Measurements from ENCODE around the gene GATA6. TPM values are rescaled to one million over a fixed set of nuclear protein-coding genes. Genes with fewer than 3 reads are reported as not detected.

Gene GATA6
- total and polyA plus RNA-seq, 7 experiments from 2014 or later: 0.19 to 0.44 TPM; not detected in 5

DNA sequence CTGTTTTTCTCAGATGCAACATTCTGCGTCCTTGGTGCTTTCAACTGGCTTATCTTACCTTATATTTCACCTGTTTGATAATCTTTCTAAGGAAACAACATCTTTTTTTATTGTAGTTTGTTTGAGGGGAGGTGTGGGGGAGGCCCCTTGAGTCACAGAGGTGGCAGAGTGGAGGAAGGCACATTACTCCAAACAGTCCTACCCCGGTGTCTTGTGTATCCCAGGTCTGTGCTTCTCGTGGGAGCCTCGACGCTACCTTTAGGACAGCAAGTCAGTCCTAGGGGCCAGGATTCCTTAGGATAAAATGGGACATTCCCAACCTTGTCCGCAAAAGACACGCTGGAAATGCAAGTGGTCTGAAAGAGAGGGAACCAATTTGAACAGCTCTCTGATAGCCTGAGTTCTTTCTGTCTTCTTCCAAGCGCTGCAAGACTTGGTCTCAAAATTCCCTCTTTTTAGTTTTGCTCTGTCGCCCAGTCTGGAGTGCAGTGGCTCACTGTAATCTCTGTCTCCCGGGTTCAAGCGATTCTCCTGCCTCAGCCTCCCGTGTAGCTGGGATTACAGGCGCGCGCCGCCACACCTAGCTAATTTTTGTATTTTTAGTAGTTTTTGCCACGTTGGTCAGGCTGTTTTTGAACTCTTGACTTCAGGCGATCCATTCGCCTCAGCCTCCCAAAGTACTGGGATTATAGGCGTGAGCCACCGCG, 4.0 kb downstream of the GATA6 start:
- peaks cover 0 to 10% (median 0%) of the 10 kb centered on the region in 11 donors for H3K9me3 Mint-ChIP-seq
- intact Hi-C loops (cut with micrococcal nuclease): no loop called here
- H3K4me3 ChIP-seq (ENCODE audit: low read length): no peak overlapping the region
- no peak for ATAC-seq
- CTCF ChIA-PET: no interaction called here
- no peak overlapping the region for H3K27ac ChIP-seq (ENCODE audit: low read depth, low read length)
- POLR2A ChIA-PET: no interaction called here
- peaks cover 4 to 9% of the 10 kb centered on the region in 2 donors for H3K27me3 ChIP-seq (ENCODE audit: control insufficient read depth in 2 of 2, insufficient read depth in 2 of 2, low read length in 2 of 2)
- peaks cover 53 to 76% (median 64%) of the 10 kb centered on the region in 5 donors for H3K27me3 Mint-ChIP-seq
- peaks cover 0 to 5% of the 10 kb centered on the region in 2 donors for H3K4me1 ChIP-seq (ENCODE audit: control insufficient read depth in 2 of 2, insufficient read depth in 2 of 2, low read length in 2 of 2)
- DNase-seq: no peak
- no peaks in the 10 kb centered on the region for H3K36me3 ChIP-seq (ENCODE audit: control insufficient read depth in 2 of 3, insufficient read depth in 3 of 3, low read length in 3 of 3)
- no peaks in the 10 kb centered on the region for H3K9me3 ChIP-seq (ENCODE audit: control insufficient read depth in 2 of 3, low read length in 3 of 3)
- H3K4me3 Mint-ChIP-seq: peak overlapping the region in 2 of 10 donors; percentile 39 to 51
- H3K4me1 Mint-ChIP-seq: peaks cover 0 to 19% (median 11%) of the 10 kb centered on the region in 7 donors
- H3K27ac Mint-ChIP-seq: peak overlapping the region in 1 of 9 donors; percentile 62
- peaks cover 0 to 2% (median 0%) of the 10 kb centered on the region in 5 donors for H3K36me3 Mint-ChIP-seq

DNA sequence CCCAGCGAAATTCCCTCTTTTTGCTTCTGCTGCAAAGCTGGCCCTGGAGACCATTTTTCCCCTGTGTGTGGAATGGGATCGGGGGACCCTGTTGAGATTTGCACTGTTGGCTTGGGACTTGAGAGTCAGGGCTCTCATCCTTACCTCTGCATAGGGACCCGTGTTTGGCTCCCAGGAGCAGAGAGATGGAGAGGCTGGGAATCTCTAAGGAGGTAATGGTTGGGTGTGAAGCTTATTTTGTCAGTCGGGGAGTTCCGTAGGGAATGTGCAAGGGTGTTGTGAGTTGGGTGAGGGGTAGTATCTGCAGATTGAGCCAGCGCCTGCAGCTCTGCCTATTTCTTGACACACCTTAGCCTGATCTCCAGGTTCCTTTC, 4.5 kb downstream of the GATA6 start:
- ChIA-PET POLR2A (no interaction called here), CTCF (no interaction called here)
- peak overlapping the region in 2 of 10 donors; percentile 16 to 39 for H3K4me3 Mint-ChIP-seq

DNA sequence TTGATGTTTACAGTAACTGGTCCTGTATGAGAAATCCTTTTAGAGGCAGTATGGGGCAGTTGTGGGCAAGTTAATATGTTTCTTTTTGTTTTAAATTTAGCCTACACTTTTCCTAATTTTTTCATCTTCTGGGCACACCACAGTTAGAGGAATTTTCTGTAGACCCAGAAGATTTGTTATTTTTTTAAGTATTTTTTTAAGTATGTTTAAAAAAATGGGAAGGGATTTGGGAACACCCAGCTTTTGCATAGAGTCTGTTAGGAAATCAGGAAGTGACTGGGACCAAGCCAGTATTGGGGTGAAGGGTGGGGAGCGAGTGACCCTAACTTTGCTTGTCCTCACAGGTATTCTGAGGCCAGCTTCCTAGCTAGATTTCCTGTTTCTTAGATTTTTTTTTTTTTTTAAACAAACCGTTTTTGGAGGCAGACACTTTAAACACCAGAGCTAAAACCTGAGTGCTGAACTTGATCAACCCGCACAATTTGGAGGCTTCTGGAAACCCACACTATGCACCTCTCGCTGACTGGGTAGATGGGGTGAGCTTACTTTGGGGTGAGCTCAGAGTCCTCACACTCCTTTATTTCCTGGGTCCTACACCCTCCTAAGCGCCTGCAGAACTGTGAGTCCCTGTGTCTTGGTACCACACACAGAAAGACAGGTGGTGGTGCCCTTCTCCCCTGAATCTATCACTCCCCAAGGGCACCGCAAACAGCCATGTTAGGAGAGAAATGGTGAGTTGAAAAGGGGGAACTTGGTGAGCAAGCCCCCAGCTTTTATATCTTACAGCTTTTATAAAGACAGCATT, 5.2 kb downstream of the GATA6 start:
- DNase-seq (no peak), ATAC-seq (no peak)
- ChIA-PET POLR2A (no interaction called here), CTCF (no interaction called here)
- Mint-ChIP-seq H3K4me1 (peaks cover 0 to 12% (median 7%) of the 10 kb centered on the region in 7 donors), H3K9me3 (peaks cover 0 to 8% (median 0%) of the 10 kb centered on the region in 11 donors), H3K4me3 (no peak overlapping the region), H3K36me3 (peaks cover 0 to 2% (median 0%) of the 10 kb centered on the region in 5 donors), H3K27ac (no peak overlapping the region), H3K27me3 (peaks cover 51 to 72% (median 64%) of the 10 kb centered on the region in 5 donors)
- Histone ChIP-seq H3K27me3 (ENCODE audit: control insufficient read depth in 2 of 2, insufficient read depth in 2 of 2, low read length in 2 of 2) (peaks cover 4 to 7% of the 10 kb centered on the region in 2 donors), H3K27ac (ENCODE audit: low read depth, low read length) (no peak overlapping the region), H3K4me1 (ENCODE audit: control insufficient read depth in 2 of 2, insufficient read depth in 2 of 2, low read length in 2 of 2) (no peaks in the 10 kb centered on the region), H3K36me3 (ENCODE audit: control insufficient read depth in 2 of 3, insufficient read depth in 3 of 3, low read length in 3 of 3) (no peaks in the 10 kb centered on the region), H3K4me3 (ENCODE audit: low read length) (no peak overlapping the region), H3K9me3 (ENCODE audit: control insufficient read depth in 2 of 3, low read length in 3 of 3) (no peaks in the 10 kb centered on the region)
- intact Hi-C loops (cut with micrococcal nuclease): loop anchor here in 1 of 2 donors (5.0 kb wide), 1 partner anchor 173 kb away; no protein-coding TSS in a partner anchor

More for the DNA sequence above, 4.5 kb downstream of the GATA6 start:
- Histone ChIP-seq H3K27me3 (ENCODE audit: control insufficient read depth in 2 of 2, insufficient read depth in 2 of 2, low read length in 2 of 2) (peaks cover 4 to 7% of the 10 kb centered on the region in 2 donors), H3K36me3 (ENCODE audit: control insufficient read depth in 2 of 3, insufficient read depth in 3 of 3, low read length in 3 of 3) (no peaks in the 10 kb centered on the region), H3K4me1 (ENCODE audit: control insufficient read depth in 2 of 2, insufficient read depth in 2 of 2, low read length in 2 of 2) (no peaks in the 10 kb centered on the region), H3K9me3 (ENCODE audit: control insufficient read depth in 2 of 3, low read length in 3 of 3) (no peaks in the 10 kb centered on the region), H3K4me3 (ENCODE audit: low read length) (no peak overlapping the region), H3K27ac (ENCODE audit: low read depth, low read length) (no peak overlapping the region)
- DNase-seq (no peak), ATAC-seq (no peak)
- H3K9me3 Mint-ChIP-seq: peaks cover 0 to 8% (median 0%) of the 10 kb centered on the region in 11 donors
- intact Hi-C loops (cut with micrococcal nuclease): no loop called here
- peak overlapping the region in 1 of 9 donors; percentile 62 for H3K27ac Mint-ChIP-seq
- H3K36me3 Mint-ChIP-seq: peaks cover 0 to 2% (median 0%) of the 10 kb centered on the region in 5 donors
- peaks cover 0 to 16% (median 7%) of the 10 kb centered on the region in 7 donors for H3K4me1 Mint-ChIP-seq
- peaks cover 52 to 73% (median 66%) of the 10 kb centered on the region in 5 donors for H3K27me3 Mint-ChIP-seq

DNA sequence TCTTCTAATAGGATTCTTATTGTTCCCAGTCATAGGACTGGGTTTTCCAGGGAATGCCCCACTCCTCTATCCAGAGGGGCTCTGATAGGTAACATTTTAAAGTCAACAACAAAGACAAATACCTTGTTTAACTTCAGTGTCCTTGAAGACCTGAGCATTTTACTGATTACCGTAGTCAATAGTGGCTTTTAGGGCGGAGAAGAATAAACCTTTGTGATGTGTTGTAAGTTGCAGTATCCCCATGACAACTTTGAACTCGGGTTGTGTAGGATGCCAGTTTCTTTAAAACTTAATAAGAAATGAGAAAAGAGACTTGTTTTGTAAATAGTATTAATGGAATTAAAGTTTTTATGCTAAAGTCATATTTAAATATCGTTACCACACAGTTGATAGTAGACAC, 6.0 kb downstream of the GATA6 start:
- peaks cover 4% of the 10 kb centered on the region in 2 donors for H3K27me3 ChIP-seq (ENCODE audit: control insufficient read depth in 2 of 2, insufficient read depth in 2 of 2, low read length in 2 of 2)
- CTCF ChIA-PET: no interaction called here
- no peak overlapping the region for H3K27ac Mint-ChIP-seq

DNA sequence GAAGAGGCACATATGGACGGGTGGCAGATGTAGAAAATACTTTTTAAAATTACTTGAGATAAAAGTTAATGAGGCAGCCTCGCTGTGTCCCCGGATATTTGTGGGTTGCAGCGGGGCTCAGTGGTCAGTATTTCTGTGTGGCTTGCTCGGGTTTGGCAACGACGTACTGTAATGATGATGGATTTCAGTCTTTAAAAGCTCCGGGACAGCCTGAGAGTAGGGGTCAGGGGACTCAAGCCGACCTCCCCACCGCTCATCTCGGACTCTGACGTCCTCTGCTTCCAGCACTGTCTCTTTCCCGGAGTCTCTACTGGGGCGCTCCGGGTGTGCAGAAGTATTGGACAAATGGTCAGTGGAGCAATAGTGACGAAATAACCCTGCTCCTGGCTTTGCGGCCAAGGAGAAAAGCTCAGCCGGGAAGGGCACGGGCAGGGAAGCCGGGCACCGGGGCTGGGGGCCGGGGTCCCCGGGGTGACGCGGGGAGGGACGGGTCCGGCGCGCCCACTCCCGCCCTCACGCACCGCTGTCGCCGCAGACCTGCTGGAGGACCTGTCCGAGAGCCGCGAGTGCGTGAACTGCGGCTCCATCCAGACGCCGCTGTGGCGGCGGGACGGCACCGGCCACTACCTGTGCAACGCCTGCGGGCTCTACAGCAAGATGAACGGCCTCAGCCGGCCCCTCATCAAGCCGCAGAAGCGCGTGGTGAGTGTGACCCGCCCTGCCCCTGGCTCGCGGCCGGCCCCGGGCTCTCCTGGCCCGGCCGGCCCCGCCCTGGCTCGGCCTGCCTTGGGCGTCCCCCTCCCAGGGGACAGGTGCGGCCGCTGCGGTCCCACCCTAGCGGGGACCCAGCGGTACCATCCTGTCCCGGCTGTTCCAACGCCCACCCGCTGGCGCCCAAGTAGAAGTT, 7.3 kb downstream of the GATA6 start:
- Histone ChIP-seq H3K9me3 (ENCODE audit: control insufficient read depth in 2 of 3, low read length in 3 of 3) (no peaks in the 10 kb centered on the region), H3K4me1 (ENCODE audit: control insufficient read depth in 2 of 2, insufficient read depth in 2 of 2, low read length in 2 of 2) (no peaks in the 10 kb centered on the region), H3K27ac (ENCODE audit: low read depth, low read length) (no peak overlapping the region), H3K36me3 (ENCODE audit: control insufficient read depth in 2 of 3, insufficient read depth in 3 of 3, low read length in 3 of 3) (no peaks in the 10 kb centered on the region), H3K27me3 (ENCODE audit: control insufficient read depth in 2 of 2, insufficient read depth in 2 of 2, low read length in 2 of 2) (peaks cover 4% of the 10 kb centered on the region in 2 donors), H3K4me3 (ENCODE audit: low read length) (no peak overlapping the region)
- no peak for DNase-seq
- Mint-ChIP-seq H3K27ac (no peak overlapping the region), H3K27me3 (peaks cover 46 to 62% (median 58%) of the 10 kb centered on the region in 5 donors), H3K4me3 (no peak overlapping the region), H3K9me3 (peaks cover 0 to 7% (median 0%) of the 10 kb centered on the region in 11 donors), H3K36me3 (no peaks in the 10 kb centered on the region), H3K4me1 (no peaks in the 10 kb centered on the region)
- intact Hi-C loops (cut with micrococcal nuclease): loop anchor here in 1 of 2 donors (5.0 kb wide), 1 partner anchor 171 kb away; no protein-coding TSS in a partner anchor
- POLR2A ChIA-PET: no interaction called here
- CTCF ChIA-PET: no interaction called here
- ATAC-seq: no peak

More for the DNA sequence above, 6.0 kb downstream of the GATA6 start:
- H3K4me3 ChIP-seq (ENCODE audit: low read length): no peak overlapping the region
- no peaks in the 10 kb centered on the region for H3K36me3 ChIP-seq (ENCODE audit: control insufficient read depth in 2 of 3, insufficient read depth in 3 of 3, low read length in 3 of 3)
- H3K4me3 Mint-ChIP-seq: no peak overlapping the region
- H3K9me3 ChIP-seq (ENCODE audit: control insufficient read depth in 2 of 3, low read length in 3 of 3): no peaks in the 10 kb centered on the region
- intact Hi-C loops (cut with micrococcal nuclease): loop anchor here in 1 of 2 donors (5.0 kb wide), 1 partner anchor 172 kb away; no protein-coding TSS in a partner anchor
- POLR2A ChIA-PET: no interaction called here
- H3K9me3 Mint-ChIP-seq: peaks cover 0 to 7% (median 0%) of the 10 kb centered on the region in 11 donors
- peaks cover 43 to 68% (median 64%) of the 10 kb centered on the region in 5 donors for H3K27me3 Mint-ChIP-seq
- H3K4me1 Mint-ChIP-seq: peaks cover 0 to 7% (median 3%) of the 10 kb centered on the region in 7 donors
- peaks cover 0 to 1% (median 0%) of the 10 kb centered on the region in 5 donors for H3K36me3 Mint-ChIP-seq
- H3K4me1 ChIP-seq (ENCODE audit: control insufficient read depth in 2 of 2, insufficient read depth in 2 of 2, low read length in 2 of 2): no peaks in the 10 kb centered on the region
- DNase-seq: no peak
- no peak overlapping the region for H3K27ac ChIP-seq (ENCODE audit: low read depth, low read length)
- no peak for ATAC-seq

DNA sequence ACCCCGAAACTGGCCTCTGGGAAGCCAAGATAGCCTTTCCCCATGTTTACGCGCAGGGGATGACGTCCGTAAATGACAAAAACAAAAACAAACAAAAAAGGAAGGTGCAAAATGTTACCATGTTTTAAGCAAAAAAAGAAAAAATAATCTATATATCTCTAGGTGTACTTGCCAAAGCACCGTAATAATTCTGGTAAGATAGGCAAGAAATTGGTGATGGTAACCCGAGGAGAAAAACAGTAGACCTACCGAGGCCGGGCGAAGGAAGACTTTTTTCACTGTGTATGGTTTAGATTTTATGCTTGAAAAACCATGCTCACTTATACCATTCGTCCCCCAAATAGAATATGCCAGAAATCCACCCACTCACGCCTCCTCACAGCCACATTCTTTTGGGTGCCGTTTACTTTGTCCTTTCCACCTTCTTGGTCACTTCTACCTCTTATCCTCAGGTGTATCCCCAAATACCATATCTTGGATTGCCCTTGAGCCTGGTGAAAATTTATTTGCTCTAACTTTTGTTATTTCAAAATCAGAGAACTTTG, 8.0 kb downstream of the GATA6 start:
- Histone ChIP-seq H3K36me3 (ENCODE audit: control insufficient read depth in 2 of 3, insufficient read depth in 3 of 3, low read length in 3 of 3) (no peaks in the 10 kb centered on the region), H3K4me1 (ENCODE audit: control insufficient read depth in 2 of 2, insufficient read depth in 2 of 2, low read length in 2 of 2) (no peaks in the 10 kb centered on the region), H3K27me3 (ENCODE audit: control insufficient read depth in 2 of 2, insufficient read depth in 2 of 2, low read length in 2 of 2) (peaks cover 4% of the 10 kb centered on the region in 2 donors), H3K4me3 (ENCODE audit: low read length) (no peak overlapping the region), H3K27ac (ENCODE audit: low read depth, low read length) (no peak overlapping the region), H3K9me3 (ENCODE audit: control insufficient read depth in 2 of 3, low read length in 3 of 3) (no peaks in the 10 kb centered on the region)
- H3K9me3 Mint-ChIP-seq: peaks cover 0 to 7% (median 0%) of the 10 kb centered on the region in 11 donors
- POLR2A ChIA-PET: no interaction called here
- DNase-seq (no peak), ATAC-seq (no peak)
- no peaks in the 10 kb centered on the region for H3K4me1 Mint-ChIP-seq
- intact Hi-C loops (cut with micrococcal nuclease): loop anchor here in 1 of 2 donors (5.0 kb wide), 1 partner anchor 170 kb away; no protein-coding TSS in a partner anchor
- H3K27me3 Mint-ChIP-seq: peaks cover 50 to 60% (median 58%) of the 10 kb centered on the region in 5 donors
- CTCF ChIA-PET: no interaction called here
- no peaks in the 10 kb centered on the region for H3K36me3 Mint-ChIP-seq
- no peak overlapping the region for H3K4me3 Mint-ChIP-seq
- no peak overlapping the region for H3K27ac Mint-ChIP-seq
